Small intestine (tissue), 7 donors: Measurements from ENCODE around the gene SERPINA6. TPM values are rescaled to one million over a fixed set of nuclear protein-coding genes. Genes with fewer than 3 reads are reported as not detected.
A peak's percentile ranks its signal among the peaks of the same experiment; 100 is the strongest.
"Not testable (repeated sequence)": the region's sequence is repeated elsewhere in the genome, so short reads cannot be mapped to it uniquely, and the experiment has no call there.

ENCODE experiments used
- DNase-seq, 2 donors: peaks; one replicate each; pipeline versions ENCODE4 v3.0.0 to v3.0.0-alpha.2; 2013
- FAIRE-seq: peaks from 2 replicates; lab custom pipeline; 2012; peaks lifted over from hg19 to GRCh38; lab: Jason Lieb, UNC
- H3K27ac ChIP-seq, 3 donors: one replicate each; pipeline ENCODE4 v1.5.1; 2013; ENCODE audit warnings: low read length in 2 of 3, mild to moderate bottlenecking in 2 of 3, control low read depth in 1 of 3, inconsistent platforms in 1 of 3, low read depth in 1 of 3, moderate library complexity in 1 of 3
- H3K27me3 ChIP-seq, 3 donors: one replicate each; pipeline ENCODE4 v1.6.1; 2013; ENCODE audit warnings: low read length in 3 of 3, inconsistent platforms in 1 of 3; ENCODE audit not compliant: control insufficient read depth in 3 of 3, insufficient read depth in 3 of 3
- H3K36me3 ChIP-seq, 3 donors: one replicate each; pipeline ENCODE4 v1.6.1; 2013; ENCODE audit warnings: low read length in 3 of 3, inconsistent platforms in 1 of 3, low read depth in 1 of 3, mild to moderate bottlenecking in 1 of 3, moderate library complexity in 1 of 3; ENCODE audit not compliant: control insufficient read depth in 3 of 3, insufficient read depth in 2 of 3
- H3K4me1 ChIP-seq, 3 donors: one replicate each; pipeline ENCODE4 v1.6.1; 2013; ENCODE audit warnings: low read length in 2 of 3, inconsistent platforms in 1 of 3, low read depth in 1 of 3, mild to moderate bottlenecking in 1 of 3, moderate library complexity in 1 of 3; ENCODE audit not compliant: control insufficient read depth in 3 of 3, insufficient read depth in 2 of 3
- H3K4me3 ChIP-seq, 3 donors: one replicate each; pipeline ENCODE4 v1.5.1; 2013; ENCODE audit warnings: low read length in 3 of 3, control low read depth in 1 of 3, inconsistent platforms in 1 of 3, low read depth in 1 of 3, mild to moderate bottlenecking in 1 of 3, moderate library complexity in 1 of 3
- H3K9me3 ChIP-seq, 2 donors: one replicate each; pipeline ENCODE4 v1.6.1; 2013; ENCODE audit warnings: low read depth in 1 of 2, low read length in 1 of 2; ENCODE audit not compliant: control insufficient read depth in 2 of 2, insufficient read depth in 1 of 2
- WGBS, 3 donors: extraction: QIAGEN DNeasy Blood & Tissue Kit; methylation state at CpG; one replicate each; pipeline ENCODE4 v1.1.7; 2013; 5-methylcytosine and 5-hydroxymethylcytosine counted together
- polyA plus RNA-seq, 4 donors: library from polyadenylated mRNA; stranded (reverse) in 3 of 4; unstranded in 1 of 4; fragments of 200-250 nt in 3 of 4; fragments of 120-200 nt in 1 of 4; gene quantifications; one replicate each; pipeline versions ENCODE4 v1.2.1 to v1.2.3, GENCODE V29; 2013
- donor health status: healthy with polysubstance abuse.
- donor health status: control.
- donor health status: control.
- donor health status: Bipolar disorder and iron deficiency.
- donor health status: healthy.

The SERPINA6 gene
- polyA plus RNA-seq, 4 donors, result 0.07 to 4.4 TPM; not detected in 2

- not testable (repeated sequence) for H3K27ac ChIP-seq, H3K4me1 ChIP-seq, FAIRE-seq
Observed at GRCh38 chr14:94296181-94296545, 27.0 kb downstream of the SERPINA6 start.

GRCh38 chr14:94295360-94296180 is 27.6 kb downstream of the SERPINA6 start:
- no peak overlapping the region for H3K27ac ChIP-seq
- H3K9me3 ChIP-seq, result no peaks in the 10 kb centered on the region
- H3K4me1 ChIP-seq, result peaks cover 0 to 5% (median 0%) of the 10 kb centered on the region in 3 donors
- WGBS, 3 donors, result 70 to 79% (median 71%) methylated on average over 9 of the region's 9 CpGs
- DNase-seq (no peak), FAIRE-seq (no peak)
- no peaks in the 10 kb centered on the region for H3K36me3 ChIP-seq
- peaks cover 0 to 3% (median 0%) of the 10 kb centered on the region in 3 donors for H3K27me3 ChIP-seq
- H3K4me3 ChIP-seq, result no peak overlapping the region

More at GRCh38 chr14:94296181-94296545, 27.0 kb downstream of the SERPINA6 start:
- not testable (repeated sequence) for H3K9me3 ChIP-seq, DNase-seq, H3K27me3 ChIP-seq, H3K36me3 ChIP-seq, H3K4me3 ChIP-seq
- WGBS, 3 donors, result 68 to 77% (median 74%) methylated on average over 4 of the region's 4 CpGs

GRCh38 chr14:94293578-94293924 is 29.6 kb downstream of the SERPINA6 start:
- H3K4me3 ChIP-seq, result no peak overlapping the region
- H3K27me3 ChIP-seq, result peaks cover 0 to 3% (median 0%) of the 10 kb centered on the region in 3 donors
- H3K4me1 ChIP-seq, result peaks cover 0 to 5% (median 0%) of the 10 kb centered on the region in 3 donors
- no peaks in the 10 kb centered on the region for H3K36me3 ChIP-seq
- no peak overlapping the region for H3K27ac ChIP-seq
- H3K9me3 ChIP-seq, result no peaks in the 10 kb centered on the region
- 32 to 65% (median 52%) methylated on average over 3 of the region's 3 CpGs for WGBS, 3 donors
- FAIRE-seq, result no peak
- no peak for DNase-seq

GRCh38 chr14:94292872-94293577 is 30.1 kb downstream of the SERPINA6 start, which contains the start of gene SERPINA10:
Gene SERPINA10 (minus strand): TSS chr14:94293268. CDS start chr14:94290593, 2,675 bp downstream.
- Histone ChIP-seq H3K4me1 (peaks cover 0 to 5% (median 0%) of the 10 kb centered on the region in 3 donors), H3K9me3 (no peaks in the 10 kb centered on the region), H3K27me3 (peaks cover 0 to 3% (median 0%) of the 10 kb centered on the region in 3 donors), H3K4me3 (no peak within 1 kb of the TSS), H3K27ac (no peak within 1 kb of the TSS), H3K36me3 (no peaks in the 10 kb centered on the region)
- WGBS, 3 donors, result 30 to 55% (median 41%) methylated on average over 10 of the region's 10 CpGs
- DNase-seq (peak in 1 of 2 donors; percentile 68), FAIRE-seq (no peak)

- no peaks in the 10 kb centered on the region for H3K36me3 ChIP-seq
- no peak overlapping the region for H3K27ac ChIP-seq
- DNase-seq (no peak), FAIRE-seq (no peak)
- 90 to 95% (median 92%) methylated on average over 3 of the region's 3 CpGs for WGBS, 3 donors
- H3K4me1 ChIP-seq, result peaks cover 0 to 5% (median 0%) of the 10 kb centered on the region in 3 donors
- H3K9me3 ChIP-seq, result no peaks in the 10 kb centered on the region
- no peak overlapping the region for H3K4me3 ChIP-seq
- peaks cover 0 to 3% (median 0%) of the 10 kb centered on the region in 3 donors for H3K27me3 ChIP-seq
Observed at GRCh38 chr14:94292526-94292871, 30.6 kb downstream of the SERPINA6 start.

- DNase-seq, result no peak
- Histone ChIP-seq H3K27me3 (peaks cover 0 to 3% (median 0%) of the 10 kb centered on the region in 3 donors), H3K4me3 (no peak overlapping the region), H3K4me1 (peaks cover 0 to 5% (median 0%) of the 10 kb centered on the region in 3 donors), H3K36me3 (no peaks in the 10 kb centered on the region), H3K9me3 (no peaks in the 10 kb centered on the region), H3K27ac (no peak overlapping the region)
- no peak for FAIRE-seq
- 84 to 87% (median 85%) methylated on average over 15 of the region's 15 CpGs for WGBS, 3 donors
Observed at GRCh38 chr14:94291906-94292525, 31.1 kb downstream of the SERPINA6 start.

- Histone ChIP-seq H3K36me3 (no peaks in the 10 kb centered on the region), H3K4me3 (no peak overlapping the region), H3K27me3 (peaks cover 0 to 3% (median 0%) of the 10 kb centered on the region in 3 donors), H3K27ac (no peak overlapping the region), H3K9me3 (no peaks in the 10 kb centered on the region), H3K4me1 (peaks cover 0 to 5% (median 0%) of the 10 kb centered on the region in 3 donors)
- FAIRE-seq, result no peak
- no peak for DNase-seq
- WGBS, 3 donors, result 89 to 94% (median 90%) methylated on average over 13 of the region's 13 CpGs
Observed at GRCh38 chr14:94291159-94291905, 31.8 kb downstream of the SERPINA6 start.
